IMR-90 (cell line): ENCODE measurements around the gene NIPAL1. TPM values are rescaled to one million over a fixed set of nuclear protein-coding genes. Genes with fewer than 3 reads are reported as not detected.
"Not testable (repeated sequence)": the region's sequence is repeated elsewhere in the genome, so short reads cannot be mapped to it uniquely, and the experiment has no call there.

ENCODE experiments used
- ATAC-seq: fragments of 200-7000 bp; cut with Tn5 transposase; 2 replicates; pipeline ENCODE4 v1.9.1; 2020; ENCODE audit warnings: low read depth, mild to moderate bottlenecking, moderate library complexity
- BruUV-seq: library from RNA; stranded (reverse); fragments of 400-500 nt; replicated peaks from 2 replicates; lab custom pipeline; 2021; lab: Mats Ljungman, UMichigan
- CTCF ChIA-PET: fragments of 300-600 bp; formaldehyde crosslinking; extraction: SDS; loops from one replicate; lab custom pipeline; 2021; ENCODE audit warnings: antibody characterized with exemption; lab: Yijun Ruan, JAX
- POLR2A ChIA-PET: fragments of 300-600 bp; sonication (Branson Sonifier 250); formaldehyde crosslinking; loops from one replicate; lab custom pipeline; 2022; ENCODE audit warnings: antibody characterized with exemption; ENCODE audit not compliant: unreplicated experiment; lab: Charles Lee
- DNase-seq: peaks from one replicate; pipeline ENCODE4 v3.0.0; 2013
- H2AFZ ChIP-seq: replicated peaks from 2 replicates; pipeline ENCODE3; 2013; ENCODE audit warnings: low read length, mild to moderate bottlenecking; ENCODE audit not compliant: poor library complexity
- H2AK5ac ChIP-seq: 2 replicates; pipeline ENCODE4 v1.6.1; 2013; ENCODE audit warnings: low read depth, low read length, inconsistent platforms
- H2AK9ac ChIP-seq: replicated peaks from 2 replicates; pipeline ENCODE3; 2013; ENCODE audit warnings: mild to moderate bottlenecking, low read depth, low read length, moderate library complexity; ENCODE audit not compliant: poor library complexity
- H2BK120ac ChIP-seq: 2 replicates; pipeline ENCODE4 v1.6.1; 2013; ENCODE audit warnings: low read depth, low read length, inconsistent platforms
- H2BK15ac ChIP-seq: 3 replicates; pipeline ENCODE4 v1.6.1; 2013; ENCODE audit warnings: low read depth, low read length, inconsistent platforms
- H2BK20ac ChIP-seq: 2 replicates; pipeline ENCODE4 v1.6.1; 2013; ENCODE audit warnings: low read depth, mild to moderate bottlenecking, inconsistent platforms, low read length, moderate library complexity
- H2BK5ac ChIP-seq: 2 replicates; pipeline ENCODE4 v1.6.1; 2013; ENCODE audit warnings: mild to moderate bottlenecking, low read depth, low read length, inconsistent platforms; ENCODE audit not compliant: poor library complexity, severe bottlenecking
- H3K14ac ChIP-seq: replicated peaks from 2 replicates; pipeline ENCODE4 v1.6.1; 2013; ENCODE audit warnings: low read depth, low read length, inconsistent platforms
- H3K18ac ChIP-seq: 2 replicates; pipeline ENCODE4 v1.6.1; 2013; ENCODE audit warnings: low read depth, low read length, control low read depth
- H3K23ac ChIP-seq: 2 replicates; pipeline ENCODE4 v1.6.1; 2013; ENCODE audit warnings: low read depth, low read length, inconsistent platforms
- H3K27ac ChIP-seq: 2 replicates; pipeline ENCODE4 v1.5.1; 2013; ENCODE audit warnings: mild to moderate bottlenecking, control low read depth, low read length; ENCODE audit not compliant: insufficient read depth
- H3K27me3 ChIP-seq: 2 replicates; pipeline ENCODE4 v1.6.1; 2013; ENCODE audit warnings: low read length; ENCODE audit not compliant: control insufficient read depth, insufficient read depth
- H3K36me3 ChIP-seq: 2 replicates; pipeline ENCODE4 v1.6.1; 2013; ENCODE audit warnings: low read length, mixed read lengths; ENCODE audit not compliant: control insufficient read depth, insufficient read depth
- H3K4ac ChIP-seq: 2 replicates; pipeline ENCODE4 v1.6.1; 2013; ENCODE audit warnings: low read depth, low read length, inconsistent platforms
- H3K4me1 ChIP-seq: 2 replicates; pipeline ENCODE4 v1.6.1; 2013; ENCODE audit warnings: low read length, mixed read lengths; ENCODE audit not compliant: control insufficient read depth, insufficient read depth
- H3K4me2 ChIP-seq: 2 replicates; pipeline ENCODE4 v1.6.1; 2013; ENCODE audit warnings: low read depth, mild to moderate bottlenecking, control low read depth, low read length, moderate library complexity
- H3K4me3 ChIP-seq: 2 replicates; pipeline ENCODE4 v1.5.1; 2013; ENCODE audit warnings: low read depth, mild to moderate bottlenecking, control low read depth, low read length, moderate library complexity; ENCODE audit not compliant: insufficient read depth
- H3K56ac ChIP-seq: 2 replicates; pipeline ENCODE4 v1.6.1; 2013; ENCODE audit warnings: low read length, inconsistent platforms; ENCODE audit not compliant: insufficient read depth; ENCODE audit errors: extremely low read depth
- H3K79me1 ChIP-seq, 2 experiments: 2 replicates each; pipeline ENCODE4 v1.6.1; 2013; ENCODE audit warnings: low read length in 2 of 2, inconsistent platforms in 1 of 2, low read depth in 1 of 2
- H3K9ac ChIP-seq: 2 replicates; pipeline ENCODE4 v1.6.1; 2013; ENCODE audit warnings: low read depth, low read length, control low read depth
- H3K9me1 ChIP-seq: 2 replicates; pipeline ENCODE4 v1.6.1; 2013; ENCODE audit warnings: low read length, inconsistent platforms; ENCODE audit not compliant: insufficient read depth
- H3K9me3 ChIP-seq: 2 replicates; pipeline ENCODE4 v1.6.1; 2013; ENCODE audit warnings: low read length; ENCODE audit not compliant: control insufficient read depth, insufficient read depth
- H4K20me1 ChIP-seq: 2 replicates; pipeline ENCODE4 v1.6.1; 2013; ENCODE audit warnings: low read length, inconsistent platforms; ENCODE audit not compliant: insufficient read depth
- H4K5ac ChIP-seq: 2 replicates; pipeline ENCODE4 v1.6.1; 2013; ENCODE audit warnings: mild to moderate bottlenecking, low read depth, low read length, control low read depth
- H4K8ac ChIP-seq, 2 experiments: 2 replicates each; pipeline ENCODE4 v1.6.1; 2013; ENCODE audit warnings: low read depth in 2 of 2, low read length in 2 of 2, control low read depth in 1 of 2, inconsistent platforms in 1 of 2
- H4K91ac ChIP-seq: 2 replicates; pipeline ENCODE4 v1.6.1; 2013; ENCODE audit warnings: low read depth, low read length, inconsistent platforms; ENCODE audit not compliant: insufficient read depth
- CTCF ChIP-seq: conservative IDR thresholded peaks from 2 replicates; pipeline ENCODE4 v1.5.1; 2012; ENCODE audit warnings: mild to moderate bottlenecking, low read depth, low read length, improper control_type of control experiment
- MAFK ChIP-seq: IDR thresholded peaks from 2 replicates; pipeline ENCODE4 v1.6.1; 2012; ENCODE audit warnings: low read depth, low read length, improper control_type of control experiment
- MAZ ChIP-seq: IDR thresholded peaks from 2 replicates; pipeline ENCODE4 v1.6.1; 2012; ENCODE audit warnings: low read depth, mild to moderate bottlenecking, low read length, improper control_type of control experiment, moderate library complexity, borderline replicate concordance
- RCOR1 ChIP-seq: IDR thresholded peaks from 2 replicates; pipeline ENCODE4 v1.6.1; 2012; ENCODE audit warnings: mild to moderate bottlenecking, low read length, improper control_type of control experiment; ENCODE audit not compliant: insufficient replicate concordance
- WGBS, 2 experiments: methylation state at CpG; one replicate each; pipeline versions ENCODE4 v1.1.5 to v1.1.7; 2013; ENCODE audit warnings: missing lambda C conversion rate in 2 of 2; ENCODE audit not compliant: insufficient read length in 1 of 2; ENCODE audit errors: extremely low coverage in 2 of 2; 5-methylcytosine and 5-hydroxymethylcytosine counted together
- dilution Hi-C: fragments of 300-500 bp; cut with HindIII; formaldehyde crosslinking; loops from one replicate; pipeline ENCODE4 v1.14.3; 2018; ENCODE audit warnings: low sequenced_read_pairs; ENCODE audit not compliant: unreplicated experiment
- in situ Hi-C: fragments of 300-500 bp; cut with MboI; formaldehyde crosslinking; loops from 3 replicates; pipeline ENCODE4 v1.14.3; 2019; ENCODE audit warnings: low sequenced_read_pairs, inconsistent platforms, mixed read lengths
- intact Hi-C: fragments of 100-400 bp; cut with micrococcal nuclease; formaldehyde crosslinking; loops from 2 replicates; pipeline ENCODE4 v1.10.0; 2022
- polyA plus RNA-seq, 3 experiments: library from polyadenylated mRNA; depleted of rRNA; stranded (reverse); fragments of >200 nt; gene quantifications; 2 replicates each; pipeline ENCODE4 v1.2.3, GENCODE V29; 2012; ENCODE audit warnings: low replicate concordance in 1 of 3
- total RNA-seq: library from RNA; depleted of rRNA; stranded (reverse); fragments of >200 nt; gene quantifications from 2 replicates; pipeline ENCODE4 v1.2.3, GENCODE V29; 2012

NIPAL1 gene
- total and polyA plus RNA-seq, 2 of the 4 experiments (the other 2 are of a cell fraction), result 0.89 to 1.1 TPM

- Histone ChIP-seq H2BK5ac (no peak overlapping the region), H3K79me1 (no peaks in the 10 kb centered on the region), H3K4me2 (no peak overlapping the region), H2AFZ (no peak overlapping the region), H4K91ac (no peak overlapping the region), H3K4me3 (no peak overlapping the region), H3K56ac (no peak overlapping the region), H2BK15ac (no peak overlapping the region), H4K20me1 (no peaks in the 10 kb centered on the region), H2BK120ac (no peak overlapping the region), H3K4ac (no peak overlapping the region), H3K9me1 (no peaks in the 10 kb centered on the region), H3K18ac (no peak overlapping the region), H3K27ac (no peak overlapping the region), H4K8ac (no peak overlapping the region), H2BK20ac (no peak overlapping the region), H4K5ac (no peak overlapping the region), H3K9me3 (peaks cover 3% of the 10 kb centered on the region), H2AK5ac (no peak overlapping the region), H3K9ac (no peak overlapping the region), H3K14ac (no peak overlapping the region), H2AK9ac (no peak overlapping the region), H3K23ac (no peak overlapping the region), H3K36me3 (no peaks in the 10 kb centered on the region), H3K27me3 (no peaks in the 10 kb centered on the region), H3K4me1 (no peaks in the 10 kb centered on the region)
- DNase-seq, result no peak
- POLR2A ChIA-PET, result no interaction called here
- dilution Hi-C loops, result no loop called here
- no TSS peak for BruUV-seq
- ATAC-seq, result no peak
- intact Hi-C loops, result no loop called here
- CTCF ChIA-PET, result interaction anchor here (1.5 kb wide), 1 partner anchor 26 kb away, joined by 3 read pairs; no protein-coding TSS in a partner anchor
- in situ Hi-C loops, result no loop called here
- TF ChIP-seq CTCF, result no peak
- no peak for TF ChIP-seq MAFK
- no peak for TF ChIP-seq MAZ
- no peak for TF ChIP-seq RCOR1
These were observed 8.5 kb upstream of the NIPAL1 start for GRCh38 chr4:48008021-48008596.

GRCh38 chr4:48010906-48011305, 5.7 kb upstream of the NIPAL1 start:
- H3K4me3 ChIP-seq, H2BK20ac ChIP-seq, H4K5ac ChIP-seq, H3K4me2 ChIP-seq, H3K36me3 ChIP-seq, H4K8ac ChIP-seq, H3K27ac ChIP-seq, H3K27me3 ChIP-seq, H3K79me1 ChIP-seq, H3K23ac ChIP-seq, H2BK15ac ChIP-seq, H3K4ac ChIP-seq, POLR2A ChIA-PET, H2AFZ ChIP-seq, DNase-seq, H4K91ac ChIP-seq, H2AK9ac ChIP-seq, intact Hi-C loops, ATAC-seq, H3K9ac ChIP-seq, H3K18ac ChIP-seq, H3K56ac ChIP-seq, H2BK5ac ChIP-seq, H2AK5ac ChIP-seq, H3K9me3 ChIP-seq, BruUV-seq, dilution Hi-C loops, in situ Hi-C loops, H4K20me1 ChIP-seq, H3K14ac ChIP-seq, H3K9me1 ChIP-seq, H2BK120ac ChIP-seq, H3K4me1 ChIP-seq: not testable (repeated sequence)
- no CpG with 5 or more reads among the region's 6 CpGs for WGBS, 2 experiments
- CTCF ChIA-PET, result interaction anchor here (0.6 to 1.0 kb wide), 2 partner anchors 19 to 98 kb away, joined by 4 to 9 read pairs; no protein-coding TSS in a partner anchor
